GM19467 (cell line): ENCODE measurements around the gene ZC3H18.

Source experiments
- ATAC-seq: cut with Tn5 transposase; IDR thresholded peaks from one replicate; pipeline ENCODE4 v1.9.1; 2021; ENCODE audit warnings: mild to moderate bottlenecking, moderate library complexity; ENCODE audit not compliant: unreplicated experiment

ZC3H18 gene

DNA sequence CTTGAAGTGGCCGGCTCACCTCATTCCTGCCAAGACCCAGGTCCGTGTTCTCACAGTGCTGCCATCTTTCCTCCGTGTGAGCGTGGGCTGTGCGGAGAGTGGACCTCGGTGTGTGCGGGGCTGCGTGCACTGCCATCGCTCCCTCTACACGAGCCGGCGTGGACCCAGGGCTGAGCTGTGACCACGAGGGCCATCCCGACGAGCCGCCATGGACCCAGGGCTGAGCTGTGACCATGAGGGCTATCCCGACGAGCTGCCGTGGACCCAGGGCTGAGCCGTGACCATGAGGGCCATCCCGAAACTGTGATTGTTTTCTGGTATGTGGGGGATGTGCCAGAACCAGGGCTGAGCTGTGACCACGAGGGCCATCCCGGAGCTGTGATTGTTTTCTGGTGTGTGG is 101.6 kb downstream of the ZC3H18 start:
- no peak for ATAC-seq

DNA sequence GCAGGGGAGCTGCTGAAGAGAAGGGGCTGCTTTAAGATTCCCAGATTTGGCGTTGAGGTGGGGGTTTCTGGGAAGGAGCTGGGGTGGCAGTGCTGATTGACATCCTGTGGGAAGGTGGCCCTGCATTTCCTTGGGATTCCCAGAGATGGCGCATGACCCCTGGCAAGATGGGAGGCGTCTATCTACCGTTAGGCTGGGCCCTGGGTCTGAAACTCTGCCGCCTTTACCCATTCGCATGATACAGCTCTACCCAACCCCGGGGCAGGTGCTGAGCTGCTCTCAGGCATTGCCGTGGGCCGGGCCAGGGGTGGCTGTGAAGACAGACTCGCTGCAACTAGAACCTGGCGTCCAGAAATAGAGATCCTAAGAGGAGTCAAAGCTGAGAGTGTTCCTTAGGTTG is 102.6 kb downstream of the ZC3H18 start:
- no peak for ATAC-seq

DNA sequence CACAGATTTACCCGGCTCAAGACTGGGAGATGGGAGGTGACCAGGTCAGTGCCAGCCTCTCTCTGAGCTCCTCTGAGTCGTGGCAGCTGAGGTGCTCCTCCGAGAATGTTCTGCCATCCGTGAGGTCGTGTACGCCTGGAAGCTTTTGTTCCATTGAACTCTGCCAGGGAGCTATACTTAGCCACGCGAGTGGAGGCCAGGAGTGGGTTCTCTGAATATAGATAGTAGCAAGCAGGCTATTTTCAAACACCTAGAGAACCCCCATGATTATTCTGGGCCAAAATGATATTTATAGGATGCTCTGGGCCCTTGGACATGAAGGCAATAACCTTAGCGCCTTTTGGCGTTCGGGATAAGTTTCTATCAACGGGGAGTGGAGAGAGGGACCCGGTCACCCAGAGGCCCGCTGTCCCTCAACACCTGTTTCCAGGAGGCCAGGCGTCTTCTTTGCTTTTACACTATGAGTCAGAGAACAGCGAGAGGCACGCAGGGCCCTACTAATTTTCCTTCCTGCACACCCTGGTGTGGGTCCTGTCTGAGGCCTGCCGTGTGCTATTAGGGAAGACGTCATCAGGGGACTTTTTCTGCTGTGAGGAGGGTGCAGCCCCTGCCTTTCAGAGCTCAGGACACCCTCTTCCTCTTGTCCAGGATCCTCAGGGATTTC is 103.6 kb downstream of the ZC3H18 start:
- ATAC-seq, result no peak

DNA sequence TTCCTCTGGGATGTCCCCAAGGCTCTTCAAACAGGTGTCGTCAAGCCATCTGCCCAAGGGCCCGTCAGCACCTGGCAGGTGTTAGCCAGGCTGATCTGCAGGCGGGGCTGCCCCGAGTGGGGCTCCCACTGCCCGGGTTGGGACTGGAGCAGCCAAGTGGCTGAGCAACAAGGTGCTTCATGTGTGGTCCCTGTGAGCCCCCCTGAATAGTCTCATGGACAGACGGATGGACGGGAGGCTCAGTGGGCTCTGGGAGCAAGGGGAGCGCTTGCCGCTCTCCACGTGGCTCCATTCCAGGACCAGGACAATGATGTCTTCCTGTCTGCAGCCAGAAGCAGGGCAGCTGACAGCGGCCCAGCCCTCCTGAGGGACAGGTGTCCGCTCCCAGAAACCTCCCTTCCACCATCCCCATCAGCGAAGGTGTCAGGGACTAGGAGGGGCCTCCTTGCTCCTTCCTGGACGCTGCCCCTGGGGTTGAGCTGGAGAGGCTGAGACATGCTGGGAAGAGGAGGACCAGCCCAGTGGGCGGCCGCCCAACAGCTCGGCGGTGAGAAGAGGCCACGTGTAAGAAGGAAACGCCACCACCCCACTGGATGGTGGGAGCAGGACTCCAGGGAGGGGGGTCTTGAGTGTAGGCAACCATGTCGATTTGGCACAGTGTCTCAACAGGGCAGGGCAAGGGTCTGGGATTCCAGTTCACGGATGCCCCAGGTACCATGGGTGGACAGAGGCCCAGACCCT is 106.5 kb downstream of the ZC3H18 start:
- no peak for ATAC-seq

DNA sequence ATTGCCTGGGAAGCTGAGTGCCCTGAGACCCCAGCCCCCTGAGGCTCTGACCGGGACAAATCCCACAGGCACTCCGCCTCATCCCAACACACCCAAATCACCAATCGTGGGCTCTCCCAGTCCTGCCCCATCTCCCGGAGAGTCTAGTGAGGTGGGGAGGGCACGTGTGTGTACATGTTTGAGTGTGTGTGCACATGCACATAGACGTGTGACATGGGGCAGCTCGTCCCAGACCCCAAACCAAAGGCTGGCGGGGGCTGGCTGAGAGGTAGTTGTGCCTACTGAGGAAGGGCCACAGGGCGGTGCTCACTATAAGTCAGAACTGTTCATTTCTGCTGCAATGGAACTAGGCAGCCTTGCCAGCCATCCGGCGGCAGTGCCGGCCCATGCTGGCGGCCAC is 107.5 kb downstream of the ZC3H18 start:
- no peak for ATAC-seq

DNA sequence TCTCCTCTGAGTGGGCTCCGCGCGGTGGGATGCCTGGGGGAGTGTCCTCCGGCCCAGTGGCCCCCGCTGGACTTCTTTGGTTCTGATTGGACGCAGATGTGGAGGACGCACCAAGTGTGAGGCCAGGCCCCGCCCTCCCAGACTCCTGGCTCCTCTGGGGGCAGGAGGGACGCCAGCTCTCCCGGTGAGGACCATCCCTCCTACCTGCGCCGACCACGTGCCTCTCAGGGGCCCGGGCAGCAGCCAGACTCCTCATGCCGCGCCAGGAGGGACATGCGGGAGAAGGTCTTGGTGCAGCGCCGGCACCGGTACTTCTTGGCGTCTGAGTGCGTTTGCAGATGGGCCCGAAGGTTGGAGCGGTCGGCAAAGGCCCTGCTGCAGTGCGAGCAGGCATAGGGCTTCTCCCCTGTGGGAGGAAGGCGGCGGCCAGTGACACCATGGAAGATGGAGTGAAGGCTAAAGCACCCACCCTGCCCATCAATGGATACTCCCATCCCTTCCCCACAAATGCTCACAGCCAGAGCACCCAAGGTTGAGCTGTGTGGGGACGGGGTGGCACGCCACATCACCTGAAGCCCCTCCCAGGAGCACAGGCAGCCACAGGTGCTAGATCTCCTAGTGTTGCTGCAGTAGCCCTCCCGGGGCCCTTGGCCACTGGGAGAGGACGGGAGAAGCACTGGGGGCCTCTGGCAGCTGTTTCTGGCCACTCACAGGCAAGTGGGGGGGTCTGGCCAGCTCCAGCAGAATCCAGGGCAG is 108.2 kb downstream of the ZC3H18 start:
- no peak for ATAC-seq

DNA sequence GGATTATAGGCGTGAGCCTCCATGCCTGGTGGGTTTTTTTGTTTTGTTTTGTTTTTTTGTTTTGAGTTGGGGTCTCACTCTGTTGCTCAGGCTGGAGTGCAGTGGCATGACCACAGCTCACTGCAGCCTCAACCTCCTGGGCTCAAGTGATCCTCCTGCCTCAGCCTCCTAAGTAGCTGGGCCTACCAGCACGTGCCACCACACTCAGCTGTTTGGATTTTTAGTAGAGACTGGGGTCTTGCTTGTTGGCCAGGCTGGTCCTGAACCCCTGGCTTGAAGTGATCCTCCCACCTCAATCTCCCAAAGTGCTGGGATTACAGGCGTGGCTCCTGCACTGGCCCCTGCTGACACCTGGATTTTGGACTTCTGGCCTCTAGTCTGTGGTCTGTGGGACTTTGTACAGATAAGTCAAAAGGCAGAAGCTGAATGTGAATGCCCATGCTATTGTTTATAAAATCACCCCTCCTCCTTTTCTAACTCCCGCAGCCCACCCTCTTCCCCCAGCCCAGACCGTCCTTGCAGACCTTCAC is 110.4 kb downstream of the ZC3H18 start:
- no peak for ATAC-seq

DNA sequence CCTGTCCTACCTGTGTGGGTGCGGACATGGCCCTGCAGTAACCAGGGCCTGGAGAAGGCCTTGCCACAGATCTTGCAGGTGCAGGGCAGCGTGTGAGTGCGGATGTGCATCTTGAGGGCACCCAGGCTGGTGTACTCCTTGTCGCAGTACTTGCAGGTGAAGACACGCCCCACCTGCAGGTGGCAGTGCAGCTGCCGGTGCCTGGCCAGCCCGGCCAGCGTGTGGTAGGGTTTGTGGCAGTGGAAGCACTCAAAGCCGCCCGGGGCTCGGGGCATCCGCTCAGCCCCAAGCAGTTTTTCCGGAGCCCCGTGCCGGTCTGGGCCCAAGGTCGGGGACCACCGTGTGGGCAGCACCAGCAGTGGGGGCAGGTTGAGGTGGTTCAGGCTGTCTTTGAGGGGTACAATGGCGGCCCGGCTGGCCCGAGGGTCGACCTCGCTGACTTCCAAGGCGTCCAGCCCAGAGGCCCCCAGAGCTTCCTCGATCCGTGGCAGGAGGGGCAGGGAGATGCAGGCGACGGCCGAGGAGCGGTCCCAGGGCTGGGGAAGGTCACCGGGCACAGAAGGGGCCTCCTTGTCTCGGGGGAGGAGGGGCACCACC is 111.0 kb downstream of the ZC3H18 start:
- peak; percentile 2 for ATAC-seq
